GM21576 (cell line): ENCODE results near the gene VSIR.

ENCODE experiments used
- ATAC-seq: cut with Tn5 transposase; IDR thresholded peaks from one replicate; pipeline ENCODE4 v1.9.1; 2021; ENCODE audit warnings: mild to moderate bottlenecking, moderate library complexity; ENCODE audit not compliant: unreplicated experiment

VSIR gene

DNA sequence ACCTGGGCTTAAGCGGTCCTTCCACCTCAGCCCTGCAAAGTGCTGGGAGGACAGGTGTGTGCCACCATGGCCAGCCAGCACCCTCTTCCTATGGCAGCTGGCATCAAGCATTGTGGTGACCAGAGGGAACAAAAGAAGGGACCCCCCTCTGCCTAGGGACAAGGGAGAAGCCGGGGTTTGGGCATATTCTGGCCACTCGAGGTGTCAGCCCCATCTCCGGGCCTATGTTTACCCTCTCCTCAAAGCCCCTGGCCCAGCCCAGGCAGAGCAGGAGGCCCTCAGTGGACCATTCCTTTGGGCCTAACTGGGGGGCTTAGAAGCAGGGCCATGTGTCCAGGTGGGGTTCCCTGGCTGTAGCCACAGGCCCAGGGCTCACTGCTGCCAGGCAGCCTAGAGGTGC, 23.9 kb downstream of the VSIR start:
- ATAC-seq, result no peak

- ATAC-seq, result peak; percentile 48
Measured at GRCh38 chr10:71748671-71749191, 24.6 kb downstream of the VSIR start.

DNA sequence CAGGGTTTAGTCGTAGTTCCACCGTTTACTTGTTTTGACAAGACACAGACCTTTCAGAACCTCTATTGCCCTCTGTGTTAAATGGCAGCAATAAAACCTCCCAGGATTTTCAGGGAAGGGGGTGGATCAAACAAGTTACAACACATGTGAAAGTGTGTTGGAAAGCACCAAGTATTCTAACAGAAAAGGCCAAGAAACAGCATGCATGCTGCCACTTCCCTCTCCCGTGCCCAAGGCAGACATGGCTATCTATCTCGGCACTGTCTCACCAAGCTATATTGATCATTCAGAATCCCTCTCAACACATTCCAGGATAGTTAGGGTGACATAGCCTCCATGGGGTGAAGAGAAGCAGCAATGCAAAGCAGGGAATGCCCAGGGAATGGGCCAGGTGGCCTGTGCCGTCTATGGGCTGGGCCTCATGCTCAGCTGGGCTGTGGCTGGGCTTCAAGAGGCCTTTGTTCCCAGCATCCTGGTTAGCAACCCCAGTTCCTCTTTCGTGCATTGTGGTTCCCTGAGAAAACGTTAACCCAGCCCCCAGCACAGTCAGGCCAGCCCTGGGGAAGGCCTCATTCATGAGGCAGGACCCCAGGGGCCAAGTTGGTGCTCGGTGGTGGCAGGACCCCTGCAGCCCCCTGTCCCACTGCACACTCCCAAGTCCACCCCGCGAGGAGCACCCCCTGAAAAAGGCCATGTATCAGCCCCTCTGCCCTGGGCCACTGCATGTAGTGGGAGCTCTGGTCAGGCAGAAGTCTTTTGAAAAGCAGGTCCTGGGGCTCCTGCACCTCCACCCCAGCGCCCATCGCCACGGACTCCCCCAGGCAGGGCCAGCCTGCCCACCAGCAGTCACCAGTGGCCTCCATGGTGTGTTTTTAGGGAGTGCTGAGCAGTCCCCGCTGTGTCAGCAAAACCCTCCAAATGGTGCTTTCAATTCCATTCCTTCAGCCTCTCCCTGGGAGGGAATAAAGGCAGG, 25.5 kb downstream of the VSIR start:
- no peak for ATAC-seq

- ATAC-seq, result no peak
Measured at GRCh38 chr10:71747039-71747531, 26.2 kb downstream of the VSIR start.

- no peak for ATAC-seq
Measured at GRCh38 chr10:71746344-71747037, 26.8 kb downstream of the VSIR start.

- no peak for ATAC-seq
Measured at GRCh38 chr10:71745664-71746250, 27.6 kb downstream of the VSIR start.

GRCh38 chr10:71744897-71745663, 28.2 kb downstream of the VSIR start:
- no peak for ATAC-seq

DNA sequence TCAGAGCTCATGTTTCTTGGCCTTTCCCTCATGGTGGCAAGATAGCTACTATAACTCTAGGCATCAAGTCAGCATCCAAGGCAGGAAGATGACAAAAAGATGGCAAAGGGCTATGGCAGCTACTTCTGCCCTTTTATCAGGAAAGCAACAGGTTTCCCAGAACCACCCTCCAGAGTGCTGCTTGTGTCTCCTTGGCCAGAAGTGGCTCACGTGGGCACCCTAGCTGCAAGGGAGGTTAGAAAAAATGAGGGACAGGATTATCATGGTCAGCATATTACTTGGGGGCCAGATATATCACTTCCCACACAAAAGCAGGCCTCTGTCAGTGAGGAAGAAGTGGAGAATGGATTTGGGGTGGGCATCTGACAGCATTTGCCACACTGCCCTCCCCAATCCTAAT, 29.5 kb downstream of the VSIR start:
- ATAC-seq, result no peak

GRCh38 chr10:71743089-71743838, 30.1 kb downstream of the VSIR start:
- ATAC-seq, result no peak

DNA sequence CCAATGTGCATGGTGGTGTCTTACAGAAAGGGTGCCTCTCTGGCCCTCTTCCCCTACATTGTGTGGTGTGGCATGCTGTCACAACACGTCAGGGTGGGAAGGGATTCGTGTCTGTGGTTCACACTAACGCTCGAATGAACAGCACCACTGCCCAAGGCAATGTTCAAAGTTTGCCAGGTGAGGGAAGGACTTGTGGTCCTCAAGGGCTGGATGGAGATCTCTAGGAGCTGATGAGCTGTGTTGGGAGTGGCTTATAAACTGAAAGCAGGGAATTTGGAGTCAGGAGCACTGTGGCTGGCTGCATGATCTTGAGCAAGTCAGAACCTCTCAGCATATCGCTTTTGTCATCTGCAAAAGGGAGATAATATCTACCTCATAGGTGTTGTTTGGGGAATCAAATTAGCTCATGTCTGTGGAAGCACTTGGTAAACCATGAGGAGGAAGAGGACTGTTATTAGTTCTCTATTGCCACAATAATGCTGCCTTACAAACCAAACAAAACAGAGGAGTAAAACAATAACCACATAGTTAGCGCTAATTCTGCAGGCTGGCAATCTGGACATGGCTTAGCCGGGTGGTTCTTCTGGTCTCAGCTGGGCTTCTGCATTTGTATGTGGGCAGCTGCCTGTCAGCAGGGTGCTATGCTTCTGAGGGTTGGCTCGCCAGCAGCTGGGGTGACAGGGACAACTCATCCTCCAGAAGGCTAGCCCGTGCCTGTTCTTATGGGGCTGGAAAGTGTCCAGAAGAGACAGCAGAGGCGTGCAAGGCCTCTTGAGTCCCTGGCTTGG, 30.8 kb downstream of the VSIR start:
- no peak for ATAC-seq

- no peak for ATAC-seq
Measured at GRCh38 chr10:71741671-71742070, 31.6 kb downstream of the VSIR start.

DNA sequence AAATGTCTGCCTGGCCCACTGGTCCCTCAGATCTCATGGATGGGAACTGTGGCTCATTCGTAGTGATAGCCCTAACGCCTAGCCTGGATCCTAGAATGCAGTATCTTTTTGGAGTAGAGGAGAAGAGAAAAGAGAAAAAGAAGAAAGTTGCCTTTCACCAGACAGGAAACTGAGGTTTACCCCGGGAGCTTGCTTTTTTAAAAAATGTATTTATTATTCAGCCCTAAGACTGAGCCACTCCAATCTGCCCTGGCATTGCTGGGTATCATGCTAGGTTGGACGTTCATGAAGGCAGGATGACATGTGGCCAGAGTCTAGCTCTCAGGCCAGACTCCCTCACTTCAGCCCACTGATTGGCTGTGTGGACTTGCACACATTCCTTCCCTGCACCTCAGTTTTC, 32.3 kb downstream of the VSIR start:
- ATAC-seq, result no peak

DNA sequence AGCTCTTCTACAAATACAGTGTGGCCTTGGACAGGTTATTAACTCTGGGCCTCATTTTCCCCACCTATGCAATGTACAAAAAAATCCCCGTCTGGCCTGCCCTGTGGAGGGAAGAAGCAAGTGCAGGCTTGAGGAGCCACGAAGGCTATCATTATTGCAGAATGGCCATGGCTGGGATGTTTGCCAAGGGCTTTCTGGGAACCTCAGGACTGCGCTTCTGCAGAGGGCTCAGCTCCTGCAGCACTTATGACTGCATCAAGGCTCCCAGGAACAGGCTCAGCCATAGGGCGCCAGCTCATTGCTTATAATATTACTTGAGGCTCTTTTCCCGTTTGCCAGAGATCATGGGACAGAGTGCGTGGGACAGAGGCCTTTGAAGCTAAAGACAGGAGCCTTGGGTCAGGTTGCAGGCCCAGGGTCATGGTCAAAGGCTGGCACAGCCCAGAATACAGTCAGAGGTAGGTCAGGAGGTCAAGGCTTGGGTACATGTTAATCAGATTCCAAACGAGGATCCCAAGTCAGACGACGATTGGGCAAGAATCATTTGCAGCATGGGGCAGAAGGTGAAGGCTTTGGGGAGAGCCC, 33.2 kb downstream of the VSIR start:
- no peak for ATAC-seq

GRCh38 chr10:71739358-71739900, 33.9 kb downstream of the VSIR start:
- ATAC-seq, result no peak

- no peak for ATAC-seq
Measured at GRCh38 chr10:71737834-71738197, 35.5 kb downstream of the VSIR start.

DNA sequence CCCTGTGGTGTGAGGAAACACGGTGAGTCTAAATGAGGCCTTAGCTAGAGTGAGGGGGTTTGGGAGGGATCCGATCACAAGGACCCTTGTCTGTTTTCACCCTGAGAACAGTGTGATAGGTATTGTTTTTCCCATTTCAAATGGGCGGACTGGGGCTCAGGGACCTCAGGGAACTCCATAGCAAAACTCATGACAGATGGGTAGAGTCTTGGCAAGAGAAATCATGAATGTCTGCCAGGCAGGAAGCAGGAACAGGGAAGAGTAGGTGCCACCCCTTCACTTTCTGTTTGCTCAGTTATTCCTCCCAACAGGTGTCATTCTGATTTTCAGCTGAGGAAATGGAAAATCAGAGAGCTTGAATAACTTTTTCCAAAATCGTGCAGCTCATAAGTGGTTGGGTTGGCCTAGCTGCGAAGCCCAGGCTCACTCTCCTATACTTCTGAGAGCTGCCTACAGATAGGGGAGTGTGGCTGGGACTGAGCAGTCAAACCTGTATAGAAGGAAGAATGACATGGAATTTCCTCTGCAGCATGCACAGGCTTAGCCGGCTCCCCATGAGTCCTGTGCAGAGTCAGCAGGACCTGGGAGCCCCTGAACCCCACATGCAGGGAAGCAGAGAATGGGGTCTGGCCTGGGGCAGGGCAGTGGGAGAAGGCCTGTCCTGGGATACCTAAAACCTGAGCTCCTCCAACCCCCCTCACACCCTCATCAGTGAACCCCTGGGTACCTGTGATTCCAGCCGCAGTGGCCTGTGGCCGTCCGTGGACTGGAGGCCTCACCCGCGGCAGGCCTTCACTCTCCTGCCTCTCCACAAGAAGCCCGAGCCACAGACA, 36.1 kb downstream of the VSIR start:
- no peak for ATAC-seq

GRCh38 chr10:71736570-71736952, 36.8 kb downstream of the VSIR start:
- ATAC-seq, result no peak
